ENCODE results near the gene ZNF260.

Gene ZNF260

DNA sequence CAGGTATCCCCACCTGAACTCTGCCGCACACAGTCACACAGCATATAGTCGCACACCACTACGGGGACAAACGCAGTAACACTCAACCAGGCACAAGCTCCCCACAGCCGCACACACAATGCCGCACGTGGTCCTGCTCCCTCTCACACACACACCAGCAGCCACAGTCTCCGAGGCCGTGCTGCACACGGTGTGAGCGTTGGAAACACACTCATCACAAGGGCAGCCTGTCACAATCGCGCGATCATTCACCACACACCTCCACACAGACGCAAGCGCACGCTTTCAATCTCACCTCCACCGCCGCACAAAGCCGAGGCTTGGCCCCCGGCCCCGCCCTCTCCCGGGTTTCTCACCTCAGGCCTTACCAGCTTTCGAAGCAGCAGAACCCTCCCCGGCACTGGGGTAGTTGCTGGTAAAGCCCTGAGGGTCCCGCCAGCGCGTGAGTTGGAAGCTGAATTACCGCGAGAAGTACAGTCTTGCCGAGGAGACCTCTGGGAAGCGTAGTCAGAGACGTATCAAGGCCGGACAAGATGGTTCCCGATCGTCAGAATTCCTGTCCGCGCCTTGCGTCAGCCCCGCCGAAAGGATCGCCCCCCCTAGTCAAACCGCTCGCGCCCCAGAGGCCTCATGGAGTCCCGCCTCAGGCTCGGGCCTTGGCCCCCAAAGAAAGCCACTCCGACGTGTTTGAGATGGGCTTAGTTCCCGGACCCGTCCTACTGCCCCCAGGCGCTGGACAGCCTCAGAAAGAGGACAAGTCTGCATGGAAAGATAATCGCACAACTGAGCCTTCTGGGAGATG lies 38.8 kb downstream of the ZNF260 start, which contains the start of gene ZNF566:
Gene ZNF566 (minus strand): TSS at position 444 of the 802 bp plus-strand sequence. CDS start 13,004 bp downstream, outside the sequence.
- DNase-seq = peak; percentile 93

DNA sequence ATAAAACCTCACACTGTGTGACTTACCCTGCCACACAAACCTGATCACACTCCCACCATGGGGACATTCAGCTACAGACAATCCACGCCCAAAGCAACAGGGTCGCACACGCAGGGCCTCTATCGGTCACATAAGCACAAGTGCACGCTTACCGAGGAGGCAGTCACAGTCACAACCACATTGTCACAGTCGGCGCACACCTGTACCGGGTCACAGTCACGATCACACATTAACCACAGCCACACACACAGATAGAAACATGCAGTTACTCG lies 39.3 kb downstream of the ZNF260 start:
- DNase-seq = peak; percentile 49

DNA sequence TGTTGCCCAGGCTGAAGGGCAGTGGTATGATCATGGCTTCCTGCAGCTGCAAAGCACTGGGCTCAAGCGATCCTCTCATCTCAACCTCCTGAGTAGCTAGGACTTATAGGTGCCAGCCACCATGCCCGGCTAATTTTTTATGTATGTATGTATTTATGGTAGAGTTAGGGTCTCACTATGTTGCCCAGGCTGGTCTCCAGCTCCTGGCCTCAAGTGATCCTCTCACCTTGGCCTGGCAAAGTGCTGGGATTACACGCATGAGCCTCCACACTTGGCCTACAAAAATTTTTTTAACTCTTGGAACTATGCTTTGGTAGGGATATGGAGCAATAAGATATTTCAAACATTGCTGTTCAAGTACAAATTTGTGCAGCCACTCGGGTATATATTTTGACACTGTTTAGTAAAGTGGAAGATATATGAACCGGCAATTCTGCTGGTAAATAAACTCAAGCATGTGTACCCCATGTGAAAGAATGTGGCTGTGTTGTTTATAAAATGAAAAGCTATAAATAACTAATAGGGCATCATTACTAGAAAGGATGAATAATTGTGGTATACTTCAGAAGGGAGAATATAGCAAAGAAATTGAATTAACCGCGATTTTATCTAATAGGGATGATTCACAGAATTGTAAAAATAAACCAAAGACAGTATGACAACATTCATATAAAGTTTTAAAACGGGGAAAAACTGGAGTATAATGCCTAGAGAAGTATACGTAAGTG lies 39.8 kb downstream of the ZNF260 start:
- no peak for DNase-seq

DNA sequence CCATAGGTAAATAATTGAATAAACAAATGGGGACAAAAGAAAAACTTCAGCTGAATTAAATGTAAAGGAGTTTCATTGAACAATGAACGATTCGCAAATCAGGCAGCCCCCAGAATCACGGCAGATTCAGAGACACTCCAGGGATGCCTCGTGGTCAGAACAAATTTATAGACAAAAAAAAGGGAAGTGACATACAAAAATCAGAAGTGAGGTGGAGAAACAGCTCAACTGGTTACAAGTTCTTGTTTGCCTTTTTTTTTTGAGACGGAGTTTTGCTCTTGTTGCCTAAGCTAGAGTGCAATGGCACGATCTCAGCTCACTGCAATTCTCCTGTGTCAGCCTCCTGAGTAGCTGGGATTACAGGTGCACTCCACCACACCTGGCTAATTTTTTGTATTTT lies 44.4 kb downstream of the ZNF260 start:
- no peak for DNase-seq

DNA sequence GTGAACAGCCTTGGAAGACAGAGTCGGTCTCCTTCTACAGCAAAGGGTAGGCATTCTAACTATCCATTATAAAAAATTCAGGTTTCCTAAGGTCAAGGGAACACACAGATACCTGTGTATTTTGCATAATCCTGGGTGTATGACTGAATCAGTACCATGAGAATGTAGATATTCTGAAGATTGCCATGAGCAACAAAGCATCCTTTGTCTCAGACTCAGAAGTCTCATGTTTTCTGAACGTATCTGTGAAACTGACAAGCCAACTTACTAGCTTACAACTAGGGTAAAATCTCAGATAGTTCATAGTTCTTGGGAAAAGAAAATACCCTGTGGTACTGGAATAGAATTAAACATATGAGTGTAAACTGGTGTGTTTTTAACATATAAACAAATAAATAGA lies 45.2 kb downstream of the ZNF260 start:
- no peak for DNase-seq
